Erythroblast (primary cell): ENCODE results near the gene LRRC28.

ENCODE experiments used
- GATA1 ChIP-seq: IDR thresholded peaks from 2 replicates; pipeline ENCODE4 v1.6.1; 2011; ENCODE audit warnings: low read depth, mild to moderate bottlenecking, control low read depth, low read length, moderate library complexity
- POLR2A ChIP-seq: IDR thresholded peaks from 2 replicates; pipeline ENCODE4 v1.6.1; 2011; ENCODE audit warnings: mild to moderate bottlenecking, low read length

- TF ChIP-seq POLR2A: no peak
- TF ChIP-seq GATA1: no peak
Observed at GRCh38 chr15:99430881-99431401, 179.7 kb downstream of the LRRC28 start.
